GM18498 (cell line): ENCODE measurements around the gene AKAP5.

Experiments used
- ATAC-seq: cut with Tn5 transposase; IDR thresholded peaks from one replicate; pipeline ENCODE4 v1.9.1; 2021; ENCODE audit warnings: mild to moderate bottlenecking, moderate library complexity; ENCODE audit not compliant: unreplicated experiment

AKAP5 gene

GRCh38 chr14:64522591-64523355 lies 57.5 kb downstream of the AKAP5 start:
- ATAC-seq, result no peak
